Large intestine (tissue), 3 donors: Measurements from ENCODE around the gene FERMT2. TPM values are rescaled to one million over a fixed set of nuclear protein-coding genes. Genes with fewer than 3 reads are reported as not detected.
A peak's percentile ranks its signal among the peaks of the same experiment; 100 is the strongest.

Experiments used
- DNase-seq, 2 donors: peaks; one replicate each; pipeline versions ENCODE4 v3.0.0 to v3.0.0-alpha.2; 2013
- H3K27ac ChIP-seq: one replicate; pipeline ENCODE4 v1.5.1; 2013; ENCODE audit warnings: low read length
- H3K27me3 ChIP-seq: 2 replicates; pipeline ENCODE4 v1.6.1; 2013; ENCODE audit warnings: low read length; ENCODE audit not compliant: control insufficient read depth, insufficient read depth
- H3K36me3 ChIP-seq: 2 replicates; pipeline ENCODE4 v1.6.1; 2013; ENCODE audit warnings: low read length; ENCODE audit not compliant: control insufficient read depth, insufficient read depth
- H3K4me1 ChIP-seq: one replicate; pipeline ENCODE4 v1.6.1; 2013; ENCODE audit warnings: low read length; ENCODE audit not compliant: control insufficient read depth, insufficient read depth
- H3K4me3 ChIP-seq: one replicate; pipeline ENCODE4 v1.5.1; 2013; ENCODE audit warnings: low read length
- H3K9me3 ChIP-seq: one replicate; pipeline ENCODE4 v1.6.1; 2013; ENCODE audit warnings: mild to moderate bottlenecking, low read depth, low read length, moderate library complexity; ENCODE audit not compliant: control insufficient read depth
- WGBS: methylation state at CpG from one replicate; pipeline ENCODE4 v1.1.5; 2013; ENCODE audit warnings: low lambda C conversion rate; ENCODE audit not compliant: insufficient coverage; 5-methylcytosine and 5-hydroxymethylcytosine counted together
- polyA plus RNA-seq: library from polyadenylated mRNA; unstranded; fragments of 120-200 nt; gene quantifications from one replicate; pipeline ENCODE4 v1.2.1, GENCODE V29; 2013

The FERMT2 gene
- polyA plus RNA-seq, 1 donor: 61.1 TPM

DNA sequence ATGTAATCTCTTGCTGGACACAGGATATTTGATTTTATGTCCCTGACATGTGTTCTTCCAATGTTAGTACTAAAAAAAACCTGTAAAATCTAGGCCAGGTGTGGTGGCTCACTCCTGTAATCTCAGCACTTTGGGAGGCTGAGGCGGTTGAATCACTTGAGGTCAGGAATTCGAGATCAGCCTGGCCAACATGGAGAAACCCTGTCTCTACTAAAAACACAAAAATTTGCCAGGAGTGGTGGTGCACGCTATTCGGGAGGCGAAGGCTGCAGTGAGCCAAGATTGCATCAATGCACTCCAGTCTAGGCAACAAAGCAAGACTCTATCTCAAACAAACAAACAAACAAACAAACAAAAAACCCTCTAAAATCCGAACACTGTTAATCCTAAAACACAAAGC is 68.0 kb downstream of the FERMT2 start:
- no peak for DNase-seq
- Histone ChIP-seq H3K4me3 (no peak overlapping the region), H3K27ac (no peak overlapping the region), H3K36me3 (no peaks in the 10 kb centered on the region), H3K9me3 (no peaks in the 10 kb centered on the region), H3K4me1 (no peaks in the 10 kb centered on the region), H3K27me3 (no peaks in the 10 kb centered on the region)
- no CpG with 5 or more reads among the region's 6 CpGs for WGBS

DNA sequence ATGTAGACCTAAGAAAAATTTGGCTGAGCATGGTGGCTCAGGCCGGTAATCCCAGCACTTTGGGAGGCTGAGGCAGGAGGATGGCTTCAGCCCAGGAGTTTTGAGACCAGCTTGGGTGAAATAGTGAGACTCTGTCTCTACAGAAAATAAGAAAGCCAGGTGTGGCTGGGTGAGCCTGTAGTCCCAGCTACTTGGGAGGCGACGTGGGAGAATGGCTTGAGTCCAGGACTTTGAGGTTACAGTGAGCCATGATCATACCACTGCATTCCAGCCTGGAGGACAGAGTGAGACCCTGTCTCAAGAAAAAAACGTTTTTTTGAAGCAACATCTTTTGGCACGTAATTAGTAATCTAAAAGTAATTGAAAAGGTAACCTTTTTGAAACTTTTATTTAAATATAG is 70.9 kb downstream of the FERMT2 start:
- H3K4me3 ChIP-seq: no peak overlapping the region
- H3K9me3 ChIP-seq: no peaks in the 10 kb centered on the region
- H3K4me1 ChIP-seq: no peaks in the 10 kb centered on the region
- 100% methylated on average over 1 of the region's 5 CpGs for WGBS
- DNase-seq: no peak
- H3K27ac ChIP-seq: no peak overlapping the region
- no peaks in the 10 kb centered on the region for H3K36me3 ChIP-seq
- no peaks in the 10 kb centered on the region for H3K27me3 ChIP-seq

- Histone ChIP-seq H3K36me3 (no peaks in the 10 kb centered on the region), H3K9me3 (no peaks in the 10 kb centered on the region), H3K4me1 (no peaks in the 10 kb centered on the region), H3K27me3 (no peaks in the 10 kb centered on the region), H3K27ac (no peak overlapping the region), H3K4me3 (no peak overlapping the region)
- 100% methylated on average over 2 of the region's 3 CpGs for WGBS
- DNase-seq: no peak
These were observed 71.9 kb downstream of the FERMT2 start for GRCh38 chr14:52878946-52879345.

- Histone ChIP-seq H3K27ac (no peak overlapping the region), H3K4me1 (no peaks in the 10 kb centered on the region), H3K9me3 (no peaks in the 10 kb centered on the region), H3K27me3 (no peaks in the 10 kb centered on the region), H3K36me3 (no peaks in the 10 kb centered on the region), H3K4me3 (no peak overlapping the region)
- 50% methylated on average over 2 of the region's 3 CpGs for WGBS
- no peak for DNase-seq
These were observed 72.4 kb downstream of the FERMT2 start for GRCh38 chr14:52878469-52878868.

DNA sequence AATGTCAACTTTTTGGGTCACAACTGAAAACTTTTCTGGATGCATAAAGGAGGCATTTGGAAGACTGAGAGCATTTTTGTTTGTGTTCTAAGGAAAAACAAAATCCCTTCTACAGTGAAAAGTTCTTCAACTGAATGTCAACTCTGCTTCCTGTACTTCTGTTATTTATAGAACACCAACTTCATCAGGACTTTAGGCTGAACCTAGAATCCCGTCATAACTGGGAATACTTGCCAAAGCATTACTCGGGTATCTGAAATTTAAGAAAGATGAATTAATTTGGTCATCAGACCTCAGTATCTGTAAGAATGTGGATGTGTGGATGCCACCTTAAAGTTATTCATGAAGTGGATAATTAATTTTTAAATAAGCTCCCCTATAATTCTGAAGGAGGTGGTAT is 73.2 kb downstream of the FERMT2 start:
- no peaks in the 10 kb centered on the region for H3K27me3 ChIP-seq
- no peak for DNase-seq
- no peaks in the 10 kb centered on the region for H3K9me3 ChIP-seq
- no peak overlapping the region for H3K27ac ChIP-seq
- no peaks in the 10 kb centered on the region for H3K4me1 ChIP-seq
- WGBS: no CpG with 5 or more reads among the region's 2 CpGs
- no peak overlapping the region for H3K4me3 ChIP-seq
- H3K36me3 ChIP-seq: peaks cover 6% of the 10 kb centered on the region

GRCh38 chr14:52876806-52877205 is 74.0 kb downstream of the FERMT2 start:
- no peak overlapping the region for H3K27ac ChIP-seq

DNA sequence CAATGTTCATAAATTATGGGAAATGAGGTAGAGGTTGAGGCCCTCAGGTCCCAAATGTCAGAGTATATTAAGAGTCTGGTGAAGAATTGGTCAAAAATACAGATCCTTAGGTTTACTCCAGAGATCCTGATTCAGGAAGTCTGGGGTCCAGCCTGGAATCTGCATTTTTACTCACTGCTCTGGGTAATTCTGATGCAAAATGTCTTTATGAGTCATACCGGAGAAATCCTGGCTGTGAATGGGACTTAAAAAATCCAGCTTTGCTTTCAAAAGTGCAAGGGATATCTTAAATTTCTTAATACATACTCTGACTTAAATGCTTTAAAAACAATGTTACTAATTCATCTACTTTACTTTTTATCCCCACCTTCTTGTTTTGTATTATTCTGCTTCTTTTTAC is 74.5 kb downstream of the FERMT2 start:
- H3K4me1 ChIP-seq: no peaks in the 10 kb centered on the region
- no peak for DNase-seq
- no peaks in the 10 kb centered on the region for H3K9me3 ChIP-seq
- peaks cover 9% of the 10 kb centered on the region for H3K36me3 ChIP-seq
- no peaks in the 10 kb centered on the region for H3K27me3 ChIP-seq
- WGBS: 100% methylated on average over 1 of the region's 1 CpG
- no peak overlapping the region for H3K4me3 ChIP-seq
- H3K27ac ChIP-seq: no peak overlapping the region

More at GRCh38 chr14:52876806-52877205, 74.0 kb downstream of the FERMT2 start:
- DNase-seq: no peak
- WGBS: no CpG with 5 or more reads among the region's 2 CpGs
- Histone ChIP-seq H3K36me3 (peaks cover 9% of the 10 kb centered on the region), H3K27me3 (no peaks in the 10 kb centered on the region), H3K4me3 (no peak overlapping the region), H3K9me3 (no peaks in the 10 kb centered on the region), H3K4me1 (no peaks in the 10 kb centered on the region)

- H3K9me3 ChIP-seq: no peaks in the 10 kb centered on the region
- no peaks in the 10 kb centered on the region for H3K4me1 ChIP-seq
- H3K4me3 ChIP-seq: no peak overlapping the region
- H3K27me3 ChIP-seq: no peaks in the 10 kb centered on the region
- WGBS: 100% methylated on average over 3 of the region's 4 CpGs
- DNase-seq: no peak
- H3K27ac ChIP-seq: no peak overlapping the region
- H3K36me3 ChIP-seq: peaks cover 9% of the 10 kb centered on the region
These were observed 75.1 kb downstream of the FERMT2 start for GRCh38 chr14:52875707-52876106.

DNA sequence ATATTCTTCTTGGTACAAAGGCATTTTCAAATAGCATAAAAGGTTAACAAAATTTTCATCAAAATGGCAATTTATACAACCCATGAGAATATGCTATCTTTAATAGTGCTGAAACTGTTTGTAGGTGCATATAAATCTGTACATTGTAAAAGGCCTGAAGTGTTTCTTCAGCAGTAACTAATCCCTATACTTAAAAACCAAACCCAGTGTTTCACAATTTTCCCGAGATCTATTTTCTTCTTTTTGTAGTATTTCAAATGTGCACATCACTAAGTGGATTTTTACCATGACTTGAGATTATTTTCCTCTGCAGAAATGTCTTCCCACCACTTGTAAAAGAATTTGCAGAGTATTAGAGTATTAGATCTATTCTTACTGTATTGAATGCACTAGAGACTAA is 76.5 kb downstream of the FERMT2 start:
- DNase-seq: no peak
- WGBS: 100% methylated on average over 1 of the region's 1 CpG
- Histone ChIP-seq H3K4me3 (no peak overlapping the region), H3K9me3 (no peaks in the 10 kb centered on the region), H3K36me3 (peaks cover 9% of the 10 kb centered on the region), H3K4me1 (no peaks in the 10 kb centered on the region), H3K27ac (no peak overlapping the region), H3K27me3 (no peaks in the 10 kb centered on the region)

- Histone ChIP-seq H3K27ac (peak overlapping the region; percentile 48), H3K36me3 (peaks cover 13% of the 10 kb centered on the region), H3K9me3 (no peaks in the 10 kb centered on the region)
These were observed 77.2 kb downstream of the FERMT2 start for GRCh38 chr14:52873694-52874093.

GRCh38 chr14:52873065-52873464 is 77.8 kb downstream of the FERMT2 start:
- H3K4me1 ChIP-seq: no peaks in the 10 kb centered on the region
- H3K4me3 ChIP-seq: no peak overlapping the region
- no CpG with 5 or more reads among the region's 4 CpGs for WGBS
- H3K27ac ChIP-seq: peak overlapping the region; percentile 48
- H3K36me3 ChIP-seq: peaks cover 19% of the 10 kb centered on the region
- H3K27me3 ChIP-seq: no peaks in the 10 kb centered on the region
- H3K9me3 ChIP-seq: no peaks in the 10 kb centered on the region
- DNase-seq: peak; percentile 9 to 23

More at GRCh38 chr14:52873694-52874093, 77.2 kb downstream of the FERMT2 start:
- no peaks in the 10 kb centered on the region for H3K4me1 ChIP-seq
- DNase-seq: peak; percentile 9 to 10
- H3K27me3 ChIP-seq: no peaks in the 10 kb centered on the region
- H3K4me3 ChIP-seq: no peak overlapping the region
- WGBS: 100% methylated on average over 2 of the region's 7 CpGs
